ENCODE measurements around the gene INPP1. TPM values are rescaled to one million over a fixed set of nuclear protein-coding genes. Genes with fewer than 3 reads are reported as not detected.

The INPP1 gene
- total RNA-seq, 3 donors from 2014 or later = 31.3 to 37.7 (median 36.3) TPM

DNA sequence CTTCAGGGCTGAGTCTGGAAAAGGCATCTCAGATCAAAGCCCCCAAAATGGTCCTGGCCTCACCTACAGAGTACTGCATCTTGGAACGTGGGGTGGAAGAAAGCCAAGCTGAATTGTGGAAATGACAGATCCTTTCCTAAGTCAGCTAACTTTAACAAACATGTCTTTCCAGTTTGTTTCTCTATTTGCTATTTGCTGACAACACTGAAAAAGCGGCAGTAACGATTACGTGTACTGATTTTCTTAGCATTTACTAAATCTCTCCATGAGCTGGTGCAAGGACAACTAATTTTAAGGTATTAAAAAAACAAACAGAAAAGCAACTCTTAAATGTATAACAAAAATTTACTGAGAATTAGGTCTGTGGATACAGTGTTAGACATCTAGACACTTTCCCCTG lies 24.9 kb upstream of the INPP1 start:
- ATAC-seq (no peak), DNase-seq (no peak)
- Histone ChIP-seq H3K4me1 (ENCODE audit: low read depth) (peaks cover 25% of the 10 kb centered on the region), H3K9me3 (no peaks in the 10 kb centered on the region), H3K36me3 (ENCODE audit: low read depth) (no peaks in the 10 kb centered on the region), H3K4me3 (no peak overlapping the region)
- intact Hi-C loops (cut with DNase I, micrococcal nuclease) = no loop called here
- TF ChIP-seq, protein P1, sequence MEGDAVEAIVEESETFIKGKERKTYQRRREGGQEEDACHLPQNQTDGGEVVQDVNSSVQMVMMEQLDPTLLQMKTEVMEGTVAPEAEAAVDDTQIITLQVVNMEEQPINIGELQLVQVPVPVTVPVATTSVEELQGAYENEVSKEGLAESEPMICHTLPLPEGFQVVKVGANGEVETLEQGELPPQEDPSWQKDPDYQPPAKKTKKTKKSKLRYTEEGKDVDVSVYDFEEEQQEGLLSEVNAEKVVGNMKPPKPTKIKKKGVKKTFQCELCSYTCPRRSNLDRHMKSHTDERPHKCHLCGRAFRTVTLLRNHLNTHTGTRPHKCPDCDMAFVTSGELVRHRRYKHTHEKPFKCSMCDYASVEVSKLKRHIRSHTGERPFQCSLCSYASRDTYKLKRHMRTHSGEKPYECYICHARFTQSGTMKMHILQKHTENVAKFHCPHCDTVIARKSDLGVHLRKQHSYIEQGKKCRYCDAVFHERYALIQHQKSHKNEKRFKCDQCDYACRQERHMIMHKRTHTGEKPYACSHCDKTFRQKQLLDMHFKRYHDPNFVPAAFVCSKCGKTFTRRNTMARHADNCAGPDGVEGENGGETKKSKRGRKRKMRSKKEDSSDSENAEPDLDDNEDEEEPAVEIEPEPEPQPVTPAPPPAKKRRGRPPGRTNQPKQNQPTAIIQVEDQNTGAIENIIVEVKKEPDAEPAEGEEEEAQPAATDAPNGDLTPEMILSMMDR (IDR thresholded peaks at IDR 0.05) = no peak

GRCh38 chr2:190318931-190319554 lies 24.3 kb upstream of the INPP1 start:
- peak in 2 of 3 donors; percentile 45 to 53 for DNase-seq
- Histone ChIP-seq H3K9me3 (no peaks in the 10 kb centered on the region), H3K4me1 (ENCODE audit: low read depth) (peaks cover 22% of the 10 kb centered on the region), H3K36me3 (ENCODE audit: low read depth) (no peaks in the 10 kb centered on the region), H3K4me3 (peak overlapping the region; percentile 29)
- peak; percentile 52 for ATAC-seq
- intact Hi-C loops (cut with DNase I, micrococcal nuclease) = no loop called here
- TF ChIP-seq, protein P1 (IDR thresholded peaks at IDR 0.05) = no peak

DNA sequence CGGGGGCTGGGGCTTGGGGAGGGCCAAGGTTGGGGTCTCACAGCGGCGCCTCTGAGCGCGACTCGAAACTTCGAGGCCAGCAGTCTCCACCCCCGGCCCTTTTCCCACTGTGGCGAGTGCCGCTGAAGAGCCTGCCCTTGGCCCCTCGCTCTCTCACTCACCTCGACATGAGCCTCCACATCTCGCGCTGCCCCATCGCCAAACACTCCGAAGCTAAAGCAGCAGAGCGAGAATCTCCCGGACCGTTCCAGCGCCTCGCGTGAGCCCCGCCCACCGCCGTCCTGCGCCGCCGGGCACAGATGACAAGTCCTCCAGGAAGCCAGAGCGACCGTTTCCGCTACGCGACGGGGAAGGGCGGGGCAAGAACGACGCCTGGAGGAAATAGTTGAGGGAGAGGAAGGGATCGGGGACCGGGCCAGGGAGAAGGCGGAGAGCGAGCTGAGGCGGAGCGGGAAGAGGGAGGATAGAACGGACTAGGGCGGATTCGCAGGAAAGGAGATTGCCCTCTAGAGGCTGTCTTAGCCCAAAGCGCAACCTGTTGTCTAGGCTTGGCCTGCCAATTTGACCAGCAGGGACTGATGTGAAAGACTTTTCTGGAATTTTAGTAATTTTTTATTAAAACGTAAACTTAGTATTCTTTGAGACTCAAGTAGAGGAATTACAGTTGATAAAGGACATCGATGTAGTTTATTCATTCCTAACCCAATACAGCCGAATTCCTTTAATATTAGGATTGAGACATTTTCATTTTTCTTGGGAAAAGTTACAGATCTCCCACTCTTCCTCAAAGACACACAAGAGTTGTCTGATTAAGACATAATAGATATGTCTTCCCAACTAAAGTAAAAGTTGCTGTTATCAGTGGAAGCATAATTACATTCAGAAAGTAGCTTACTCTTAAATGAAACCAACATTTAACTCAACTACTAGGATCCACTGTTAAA lies 23.6 kb upstream of the INPP1 start, which contains the start of gene HIBCH:
HIBCH (minus strand) TSS at position 272 of the 944 bp plus-strand sequence; CDS start at position 196, 76 bp downstream.
- peaks cover 17% of the 10 kb centered on the region for H3K4me1 ChIP-seq (ENCODE audit: low read depth)
- peak; percentile 98 for ATAC-seq

DNA sequence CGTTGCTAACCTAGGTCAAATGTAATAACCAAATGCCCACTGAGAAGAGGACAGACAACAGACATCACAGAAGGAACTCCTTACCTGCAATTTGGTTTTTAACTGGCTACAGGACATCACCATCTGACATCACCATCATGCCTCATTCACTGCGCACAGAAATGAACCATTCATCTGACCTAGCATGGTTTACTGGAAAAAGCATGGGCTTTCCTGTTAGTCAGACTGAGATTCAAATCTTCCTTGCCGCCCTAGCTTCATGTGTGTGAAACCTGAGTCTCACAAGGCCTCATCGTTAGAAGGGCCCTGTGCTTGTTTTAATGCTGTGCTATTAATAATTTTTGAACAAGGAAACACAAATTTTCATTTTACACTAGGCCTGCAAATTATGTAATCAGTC lies 22.7 kb upstream of the INPP1 start:
- no peak for ATAC-seq
- Histone ChIP-seq H3K4me3 (no peak overlapping the region), H3K36me3 (ENCODE audit: low read depth) (no peaks in the 10 kb centered on the region), H3K9me3 (no peaks in the 10 kb centered on the region), H3K4me1 (ENCODE audit: low read depth) (peaks cover 10% of the 10 kb centered on the region)
- TF ChIP-seq, protein P1 (IDR thresholded peaks at IDR 0.05) = no peak
- DNase-seq = no peak
- intact Hi-C loops (cut with DNase I, micrococcal nuclease) = no loop called here

More for the DNA sequence above, 23.6 kb upstream of the INPP1 start, which contains the start of gene HIBCH:
- H3K36me3 ChIP-seq (ENCODE audit: low read depth) = no peaks in the 10 kb centered on the region
- intact Hi-C loops (cut with DNase I, micrococcal nuclease) = no loop called here
- TF ChIP-seq, protein P1 (IDR thresholded peaks at IDR 0.05) = peak; percentile 62
- H3K4me3 ChIP-seq = peak within 1 kb of the TSS; percentile 29
- peak; percentile 99 for DNase-seq
- no peaks in the 10 kb centered on the region for H3K9me3 ChIP-seq

GRCh38 chr2:190323406-190323805 lies 20.0 kb upstream of the INPP1 start:
- Histone ChIP-seq H3K4me3 (no peak overlapping the region), H3K36me3 (ENCODE audit: low read depth) (no peaks in the 10 kb centered on the region), H3K9me3 (no peaks in the 10 kb centered on the region), H3K4me1 (ENCODE audit: low read depth) (peaks cover 4% of the 10 kb centered on the region)
- TF ChIP-seq, protein P1 (IDR thresholded peaks at IDR 0.05) = no peak
- intact Hi-C loops (cut with DNase I, micrococcal nuclease) = no loop called here
- no peak for ATAC-seq
- DNase-seq = no peak
